Activated CD4-positive, CD25-positive, alpha-beta regulatory T cell treated with anti-CD3 and anti-CD28 coated beads, Interleukin-2, amount 50 U/mL, for 24 hours (primary cell): Measurements from ENCODE around the gene CDK14.

Experiments used
- ATAC-seq, 2 donors: fragments of 150-1000 bp; cut with Tn5 transposase; one replicate each; pipeline ENCODE4 v1.10.0; 2021; ENCODE audit warnings: mild to moderate bottlenecking in 1 of 2, moderate library complexity in 1 of 2

The CDK14 gene

DNA sequence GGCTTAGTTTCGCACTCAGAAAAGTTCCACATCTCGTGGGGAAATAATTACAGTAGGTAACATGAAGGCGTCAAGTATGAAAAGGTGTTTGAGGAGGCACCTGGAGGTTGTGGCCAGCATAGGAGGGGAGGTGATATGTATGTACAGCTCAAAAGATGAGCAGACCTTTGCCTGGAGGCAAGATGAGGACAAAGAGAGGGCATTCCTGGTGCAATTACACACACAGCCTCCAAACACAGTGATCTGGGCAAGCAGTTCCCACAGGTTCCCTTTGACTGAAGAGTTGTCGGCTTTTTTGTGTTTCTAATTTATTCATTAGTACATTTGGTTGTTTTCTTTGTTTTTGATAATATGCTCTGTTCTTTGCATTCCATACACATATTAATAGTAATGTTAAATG is 46.9 kb downstream of the CDK14 start:
- no peak for ATAC-seq

GRCh38 chr7:90645784-90646183 is 49.7 kb downstream of the CDK14 start:
- no peak for ATAC-seq

DNA sequence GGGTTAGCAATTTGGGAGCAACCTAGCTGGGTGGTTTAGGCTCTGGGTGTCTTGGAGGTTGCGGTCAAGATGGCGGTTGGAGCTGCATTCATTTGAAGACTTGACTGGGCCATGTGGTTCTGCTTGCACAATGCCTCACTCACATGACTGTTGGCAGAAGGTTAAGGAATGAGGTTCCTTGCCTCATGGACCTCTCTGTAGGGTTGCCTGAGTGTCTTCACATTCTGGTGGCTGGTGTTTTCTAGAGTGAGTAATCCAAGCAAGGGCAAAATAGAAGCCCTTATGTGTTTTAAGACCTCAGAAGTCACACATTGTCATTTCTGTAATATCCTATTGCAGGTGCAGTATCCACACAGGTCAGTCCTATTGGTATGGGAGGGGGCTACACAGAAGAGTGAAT is 52.0 kb downstream of the CDK14 start:
- no peak for ATAC-seq

DNA sequence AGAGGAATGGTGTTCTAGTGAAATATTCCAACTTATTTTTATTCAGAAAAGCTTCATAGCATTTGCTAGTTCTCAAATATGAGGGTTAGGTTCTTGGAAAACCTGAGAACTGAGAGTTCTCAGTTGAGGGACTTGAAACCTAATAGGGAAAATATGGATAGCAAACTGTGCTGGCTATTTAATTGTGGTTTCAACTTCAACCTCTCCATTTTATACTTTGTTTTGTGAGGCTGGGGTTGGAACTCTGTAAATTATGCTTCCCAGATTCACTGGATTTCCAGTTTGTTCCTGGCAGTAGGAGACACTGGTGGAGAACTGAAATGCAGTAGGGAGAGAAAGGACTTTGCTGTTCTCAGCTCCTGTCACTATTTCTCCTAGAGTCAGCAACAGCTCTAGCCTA is 52.7 kb downstream of the CDK14 start:
- no peak for ATAC-seq

- ATAC-seq = no peak
Measured at GRCh38 chr7:90654718-90655427, 58.8 kb downstream of the CDK14 start.

DNA sequence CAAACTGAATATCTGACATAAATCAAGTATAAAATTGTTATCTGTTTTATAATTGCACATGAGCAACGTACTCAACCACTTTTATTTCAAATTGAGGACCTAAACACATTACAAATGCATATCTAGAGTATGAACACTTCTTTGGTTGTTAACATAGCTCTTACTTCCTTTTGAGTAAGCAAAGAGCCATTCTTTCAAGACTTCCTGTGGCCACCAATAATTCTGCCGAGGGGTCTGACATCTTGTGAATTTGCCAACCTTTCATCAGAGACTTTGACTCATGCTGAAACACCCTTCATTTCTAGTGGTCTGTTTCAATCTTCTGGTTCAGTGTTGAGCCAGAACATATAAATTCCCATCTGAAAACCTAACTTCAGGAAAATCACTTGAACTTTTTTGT is 59.4 kb downstream of the CDK14 start:
- no peak for ATAC-seq

- no peak for ATAC-seq
Measured at GRCh38 chr7:90657481-90657880, 61.4 kb downstream of the CDK14 start.

- ATAC-seq = no peak
Measured at GRCh38 chr7:90660100-90660499, 64.0 kb downstream of the CDK14 start.

DNA sequence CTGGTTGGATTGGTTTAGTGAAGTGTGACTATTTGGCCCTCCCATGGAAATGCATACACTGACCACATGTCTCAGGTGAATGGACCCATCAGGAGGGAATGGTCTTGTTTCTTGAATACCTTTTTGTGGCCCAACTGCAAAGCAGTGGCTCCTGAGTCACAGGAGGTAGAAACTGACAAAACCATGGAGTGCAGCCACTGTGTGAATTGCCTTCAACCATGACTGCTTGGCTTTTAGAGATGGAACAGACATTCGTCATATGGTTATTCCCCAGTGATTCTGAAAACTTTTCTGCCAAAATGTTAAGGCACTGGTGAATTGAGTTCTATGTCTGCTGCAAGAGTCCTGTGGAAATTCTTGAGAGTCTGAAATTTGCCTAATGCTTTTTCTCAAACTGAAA is 64.7 kb downstream of the CDK14 start:
- ATAC-seq = peak in 1 of 2 donors; percentile 13

DNA sequence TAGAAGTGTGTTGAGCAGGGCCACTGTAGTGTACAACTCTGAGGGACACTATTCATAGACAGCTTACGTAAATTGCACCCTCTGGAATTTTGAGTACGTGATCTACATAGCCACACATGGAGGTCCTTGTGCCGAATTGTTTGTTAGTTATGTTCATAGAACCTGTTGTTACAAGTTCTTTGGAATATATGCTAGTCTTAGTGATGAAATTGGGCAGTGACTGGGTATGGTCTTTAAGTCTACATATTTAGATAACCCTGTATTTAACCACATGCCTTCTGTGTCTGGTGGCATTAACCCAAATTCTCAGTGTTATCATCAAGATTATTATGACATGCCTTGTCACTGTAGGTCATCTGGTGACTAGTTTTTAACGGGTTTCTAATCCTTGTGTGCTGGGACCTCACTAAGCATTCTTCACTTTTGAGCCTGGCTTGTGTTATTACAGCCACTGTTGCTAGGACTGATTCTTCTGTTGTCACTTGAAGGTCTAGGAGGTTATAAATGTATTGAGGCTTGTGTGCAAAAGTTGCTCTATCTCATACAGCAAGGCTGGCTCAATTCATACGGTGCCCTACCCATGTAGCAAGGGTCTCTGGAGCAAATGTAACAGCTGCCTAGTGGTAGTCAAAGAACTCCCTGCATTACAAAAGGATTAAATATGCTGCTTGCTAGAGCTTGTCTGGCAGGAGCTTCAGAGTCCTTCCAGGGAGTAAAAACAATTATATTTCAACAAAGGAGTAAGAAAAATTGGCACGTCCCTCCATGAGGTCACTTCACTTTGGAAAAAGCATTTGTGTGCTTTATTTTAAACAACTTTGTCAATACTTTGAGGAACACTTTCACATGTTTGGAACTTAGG is 65.4 kb downstream of the CDK14 start:
- ATAC-seq = no peak

- ATAC-seq = no peak
Measured at GRCh38 chr7:90663176-90663575, 67.1 kb downstream of the CDK14 start.

- ATAC-seq = no peak
Measured at GRCh38 chr7:90666186-90666585, 70.1 kb downstream of the CDK14 start.

DNA sequence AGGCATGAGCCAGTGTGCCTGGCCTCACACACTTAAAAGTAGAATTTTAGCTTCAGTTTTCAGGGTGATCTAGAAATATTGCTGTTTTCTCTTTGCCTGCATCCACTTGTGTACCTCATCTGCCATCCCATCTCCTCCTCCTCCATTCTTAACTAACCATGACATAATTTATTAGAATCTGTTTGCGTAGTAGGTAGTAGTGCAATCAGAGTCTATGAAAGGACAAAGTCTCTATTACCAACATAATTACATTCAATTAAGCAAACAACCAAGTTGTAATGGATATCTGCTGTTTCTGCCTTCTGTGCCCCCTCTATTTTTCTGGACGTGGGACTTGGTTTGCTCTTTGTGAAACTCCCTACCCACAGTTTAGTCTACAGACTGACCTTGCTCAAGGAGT is 72.9 kb downstream of the CDK14 start:
- no peak for ATAC-seq

DNA sequence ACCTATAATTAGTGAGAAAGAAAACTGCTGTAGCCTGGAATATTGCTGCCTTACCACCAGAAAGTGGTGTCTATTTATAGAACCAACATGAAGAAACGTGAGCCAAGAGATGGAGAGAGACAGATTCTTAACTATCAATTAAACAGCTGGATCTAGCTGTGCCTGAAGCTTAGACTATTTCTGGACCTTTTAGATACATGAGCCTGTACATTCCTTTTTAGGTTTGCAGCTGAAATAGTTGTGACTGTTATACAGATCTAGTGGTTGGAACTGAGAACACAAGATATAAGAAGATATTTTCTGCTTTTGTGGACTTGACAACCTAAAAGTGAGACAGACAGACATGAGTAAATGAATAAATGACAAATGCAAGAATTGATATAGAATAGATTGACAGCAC is 73.4 kb downstream of the CDK14 start:
- ATAC-seq = no peak

GRCh38 chr7:90671571-90671970 is 75.5 kb downstream of the CDK14 start:
- ATAC-seq = no peak

DNA sequence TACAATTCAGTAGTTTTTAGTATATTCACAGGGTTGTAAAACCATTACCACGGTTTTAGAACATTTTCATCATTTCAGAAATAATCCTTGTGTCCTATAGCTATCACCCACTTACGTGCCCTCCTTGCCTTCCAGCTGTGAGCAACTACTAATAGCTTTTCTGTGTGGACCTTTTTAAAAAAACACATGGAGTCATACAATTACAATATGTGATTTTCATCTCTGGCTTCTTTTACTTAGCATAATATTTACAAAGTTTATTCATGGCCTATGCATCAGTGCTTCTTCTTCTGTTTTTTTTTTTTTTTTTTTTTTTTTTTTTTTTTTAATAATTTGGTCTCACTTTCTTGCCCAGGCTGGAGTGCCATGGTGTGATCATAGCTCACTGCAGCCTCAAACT is 76.1 kb downstream of the CDK14 start:
- ATAC-seq = no peak

DNA sequence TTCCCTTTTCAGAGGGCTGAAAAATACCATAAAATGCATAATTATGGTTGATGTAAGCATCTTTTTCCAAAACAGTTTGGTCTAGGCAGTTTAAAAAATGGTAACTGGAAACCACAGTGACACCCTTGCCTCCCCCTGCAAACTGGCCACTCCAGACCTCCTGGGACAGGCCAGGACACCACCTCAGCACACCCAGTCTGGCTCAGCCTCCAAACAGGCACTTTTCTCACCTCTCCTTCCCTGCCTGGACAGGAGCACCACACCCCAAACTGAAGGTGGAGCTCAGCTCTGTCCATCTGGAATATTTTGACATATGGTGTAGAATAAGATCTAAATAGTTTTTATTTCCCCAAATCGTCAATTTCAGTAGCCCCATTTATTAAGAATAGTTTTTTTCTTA is 78.5 kb downstream of the CDK14 start:
- no peak for ATAC-seq

GRCh38 chr7:90675982-90676381 is 79.9 kb downstream of the CDK14 start:
- no peak for ATAC-seq

DNA sequence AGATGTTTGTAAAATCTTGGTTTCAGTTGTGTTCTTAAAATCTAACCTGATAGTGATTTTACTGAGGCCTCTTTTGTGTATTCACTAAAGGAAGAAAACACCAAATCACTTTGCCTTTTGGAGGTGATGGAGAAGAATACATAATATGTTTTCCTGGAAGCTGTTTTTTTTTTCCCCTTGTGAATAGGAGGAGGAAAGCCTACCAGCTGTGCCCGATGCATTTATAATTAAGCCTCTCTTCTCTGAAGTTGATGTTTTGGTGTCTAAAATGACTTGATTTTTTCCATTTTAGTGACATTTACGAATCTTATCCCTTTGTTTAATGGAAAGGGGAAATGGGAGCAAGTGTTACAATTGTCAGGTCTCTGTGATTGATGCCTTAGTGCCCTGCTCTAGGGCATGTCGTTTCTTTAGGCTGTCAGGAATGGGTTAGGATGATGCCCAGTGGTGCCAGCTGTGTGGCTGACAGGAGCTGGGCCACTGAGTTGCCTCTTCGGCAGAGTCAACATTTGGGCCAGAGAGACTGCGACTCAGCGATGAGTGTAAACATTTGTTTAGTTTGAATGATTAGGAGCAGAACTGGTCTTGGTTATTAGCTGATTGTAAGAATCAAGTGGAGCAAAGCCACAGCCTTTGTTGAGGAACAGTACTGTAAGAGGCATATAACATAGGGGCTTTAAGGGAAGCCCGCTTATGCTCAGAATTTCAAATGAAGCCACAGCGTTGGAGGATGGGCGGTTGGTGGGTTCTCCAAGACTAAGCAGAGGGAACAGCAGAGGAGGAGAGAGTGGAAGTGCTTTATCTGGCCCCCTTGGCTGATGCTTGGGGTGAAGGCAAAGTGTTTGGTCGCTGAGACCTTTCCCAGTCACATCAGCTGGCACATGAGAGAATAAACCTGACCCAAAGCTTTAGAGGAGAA is 81.6 kb downstream of the CDK14 start:
- ATAC-seq = no peak

DNA sequence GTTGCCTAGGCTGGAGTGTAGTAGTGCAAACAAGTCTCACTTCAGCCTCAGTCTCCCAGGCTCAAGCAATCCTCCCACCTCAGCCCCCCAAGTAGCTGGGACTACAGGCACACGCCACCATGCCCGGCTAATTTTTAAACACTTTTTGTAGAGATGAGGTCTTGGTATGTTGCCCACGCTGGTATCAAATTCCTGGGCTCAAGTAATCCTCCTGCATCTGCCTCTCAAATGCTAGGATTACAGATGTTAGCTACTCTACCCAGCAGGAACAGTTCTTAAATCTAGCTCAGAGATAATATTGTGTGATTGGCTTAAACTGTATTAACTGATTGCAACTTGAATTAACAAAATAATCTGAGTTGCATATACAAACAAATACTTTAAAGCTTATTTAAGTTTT is 82.9 kb downstream of the CDK14 start:
- ATAC-seq = no peak

DNA sequence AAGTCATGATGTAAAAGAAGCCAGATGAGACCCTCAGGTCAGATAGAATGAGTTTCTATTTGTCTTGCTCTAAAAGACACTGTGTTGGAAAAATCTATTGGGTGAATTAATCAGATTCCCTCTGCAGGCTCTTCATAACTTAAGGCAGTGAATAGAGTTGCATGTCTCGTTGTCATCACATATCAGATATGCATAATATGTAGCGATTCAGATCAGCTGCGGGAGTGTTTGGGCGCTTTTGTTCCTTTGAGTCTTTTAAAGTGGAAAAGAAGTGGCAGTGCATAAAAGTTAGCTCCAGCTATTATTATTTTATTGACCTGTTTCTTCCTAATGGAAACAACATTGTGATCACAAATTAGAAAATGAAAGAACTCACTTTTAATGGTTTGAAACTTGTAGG is 84.4 kb downstream of the CDK14 start:
- ATAC-seq = no peak

DNA sequence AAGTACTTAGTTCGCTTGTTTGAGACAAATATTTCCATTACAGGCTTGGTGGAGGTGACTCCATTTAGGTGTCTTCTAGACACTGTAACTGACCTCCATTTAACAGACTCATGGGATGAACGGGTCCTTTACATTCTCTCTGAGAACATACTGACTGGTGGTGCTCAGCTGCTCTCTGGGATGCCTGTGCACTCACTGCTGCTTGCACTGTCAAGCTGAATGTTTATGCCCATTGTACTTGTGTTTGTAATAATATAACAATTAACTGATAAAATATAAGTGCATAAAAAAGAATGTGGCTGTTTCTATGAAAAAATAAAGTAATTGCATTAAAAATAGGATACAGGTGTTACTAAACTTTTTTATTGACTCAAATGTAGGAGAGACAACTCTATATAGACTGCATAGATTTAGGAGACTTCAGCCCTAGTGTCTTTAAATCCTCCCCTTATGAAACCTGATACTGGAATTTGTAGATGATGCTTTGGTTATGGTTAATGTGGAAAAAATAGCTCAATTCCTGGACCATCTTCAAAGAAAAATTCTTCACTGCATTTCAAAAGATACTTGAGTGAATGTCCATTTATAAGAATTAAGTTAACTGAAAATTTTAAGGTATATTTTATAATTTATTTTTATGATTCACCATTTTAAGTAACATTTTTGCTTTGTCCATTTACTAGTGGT is 85.4 kb downstream of the CDK14 start:
- no peak for ATAC-seq

- ATAC-seq = no peak
Measured at GRCh38 chr7:90686146-90686545, 90.0 kb downstream of the CDK14 start.
